ENCODE data around the gene TRIB2.

TRIB2 gene

GRCh38 chr2:12739721-12740254 is 23.1 kb downstream of the TRIB2 start:
- no peaks in the 10 kb centered on the region for H3K4me1 ChIP-seq (ENCODE audit: control insufficient read depth in 2 of 2, insufficient read depth in 2 of 2, low read length in 2 of 2)
- peaks cover 0 to 6% of the 10 kb centered on the region in 2 donors for H3K36me3 ChIP-seq (ENCODE audit: control insufficient read depth in 2 of 2, insufficient read depth in 2 of 2, low read length in 2 of 2)

DNA sequence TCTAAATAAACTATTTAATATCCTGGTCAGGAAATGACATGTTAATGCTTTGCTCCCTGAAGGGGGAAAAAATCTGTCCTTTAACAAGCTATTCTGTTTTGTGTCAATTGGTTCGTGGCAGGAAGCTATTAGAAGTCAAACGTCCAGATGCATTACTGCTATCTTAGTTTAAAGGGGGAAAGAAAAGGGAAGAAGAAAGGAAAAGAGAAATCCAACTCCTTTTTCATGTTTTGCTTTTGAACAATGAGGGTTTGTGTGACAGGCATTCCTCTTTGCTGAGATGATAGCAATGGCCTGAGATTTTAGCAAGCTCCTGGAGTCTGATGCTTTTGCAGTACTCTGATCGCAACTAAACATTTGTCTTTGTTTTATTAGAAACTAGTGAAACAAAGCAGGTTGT is 24.6 kb downstream of the TRIB2 start:
- Histone ChIP-seq H3K27me3 (ENCODE audit: control insufficient read depth in 2 of 2, insufficient read depth in 2 of 2, low read length in 2 of 2) (no peaks in the 10 kb centered on the region), H3K4me1 (ENCODE audit: control insufficient read depth in 2 of 2, insufficient read depth in 2 of 2, low read length in 2 of 2) (no peaks in the 10 kb centered on the region), H3K9ac (ENCODE audit: low read depth in 1 of 2, low read length in 2 of 2) (no peak overlapping the region), H3K27ac (ENCODE audit: low read depth in 2 of 2, low read length in 2 of 2) (no peak overlapping the region), H3K36me3 (ENCODE audit: control insufficient read depth in 2 of 2, insufficient read depth in 2 of 2, low read length in 2 of 2) (peaks cover 0 to 6% of the 10 kb centered on the region in 2 donors), H3K4me3 (ENCODE audit: low read length in 2 of 2) (no peak overlapping the region), H3K9me3 (ENCODE audit: control insufficient read depth in 2 of 2, low read length in 2 of 2) (no peaks in the 10 kb centered on the region)

More at GRCh38 chr2:12739721-12740254, 23.1 kb downstream of the TRIB2 start:
- Histone ChIP-seq H3K27ac (ENCODE audit: low read depth in 2 of 2, low read length in 2 of 2) (no peak overlapping the region), H3K27me3 (ENCODE audit: control insufficient read depth in 2 of 2, insufficient read depth in 2 of 2, low read length in 2 of 2) (no peaks in the 10 kb centered on the region), H3K9me3 (ENCODE audit: control insufficient read depth in 2 of 2, low read length in 2 of 2) (no peaks in the 10 kb centered on the region), H3K9ac (ENCODE audit: low read depth in 1 of 2, low read length in 2 of 2) (no peak overlapping the region), H3K4me3 (ENCODE audit: low read length in 2 of 2) (no peak overlapping the region)

DNA sequence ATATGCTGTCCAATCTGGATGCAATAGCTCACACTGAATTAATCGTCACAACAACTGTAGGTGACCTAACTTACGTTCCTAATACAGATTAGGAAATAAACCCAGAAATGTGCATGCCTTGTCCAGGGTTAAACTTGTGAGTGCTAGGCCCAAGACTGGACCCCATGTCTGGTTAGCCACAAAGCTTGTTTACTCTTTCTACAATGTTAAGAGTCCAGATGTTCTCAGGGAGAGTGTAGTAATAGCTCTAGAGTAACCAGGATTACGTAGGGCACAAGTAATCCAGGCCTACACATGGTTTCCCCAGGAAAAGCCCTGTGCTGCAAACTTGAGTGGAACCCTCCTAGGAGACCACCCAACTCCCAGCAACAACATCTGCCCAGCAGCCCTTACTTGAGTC is 26.2 kb downstream of the TRIB2 start:
- Histone ChIP-seq H3K36me3 (ENCODE audit: control insufficient read depth in 2 of 2, insufficient read depth in 2 of 2, low read length in 2 of 2) (peaks cover 0 to 6% of the 10 kb centered on the region in 2 donors), H3K9ac (ENCODE audit: low read depth in 1 of 2, low read length in 2 of 2) (no peak overlapping the region), H3K4me1 (ENCODE audit: control insufficient read depth in 2 of 2, insufficient read depth in 2 of 2, low read length in 2 of 2) (no peaks in the 10 kb centered on the region), H3K27me3 (ENCODE audit: control insufficient read depth in 2 of 2, insufficient read depth in 2 of 2, low read length in 2 of 2) (no peaks in the 10 kb centered on the region), H3K9me3 (ENCODE audit: control insufficient read depth in 2 of 2, low read length in 2 of 2) (no peaks in the 10 kb centered on the region), H3K27ac (ENCODE audit: low read depth in 2 of 2, low read length in 2 of 2) (no peak overlapping the region), H3K4me3 (ENCODE audit: low read length in 2 of 2) (no peak overlapping the region)

DNA sequence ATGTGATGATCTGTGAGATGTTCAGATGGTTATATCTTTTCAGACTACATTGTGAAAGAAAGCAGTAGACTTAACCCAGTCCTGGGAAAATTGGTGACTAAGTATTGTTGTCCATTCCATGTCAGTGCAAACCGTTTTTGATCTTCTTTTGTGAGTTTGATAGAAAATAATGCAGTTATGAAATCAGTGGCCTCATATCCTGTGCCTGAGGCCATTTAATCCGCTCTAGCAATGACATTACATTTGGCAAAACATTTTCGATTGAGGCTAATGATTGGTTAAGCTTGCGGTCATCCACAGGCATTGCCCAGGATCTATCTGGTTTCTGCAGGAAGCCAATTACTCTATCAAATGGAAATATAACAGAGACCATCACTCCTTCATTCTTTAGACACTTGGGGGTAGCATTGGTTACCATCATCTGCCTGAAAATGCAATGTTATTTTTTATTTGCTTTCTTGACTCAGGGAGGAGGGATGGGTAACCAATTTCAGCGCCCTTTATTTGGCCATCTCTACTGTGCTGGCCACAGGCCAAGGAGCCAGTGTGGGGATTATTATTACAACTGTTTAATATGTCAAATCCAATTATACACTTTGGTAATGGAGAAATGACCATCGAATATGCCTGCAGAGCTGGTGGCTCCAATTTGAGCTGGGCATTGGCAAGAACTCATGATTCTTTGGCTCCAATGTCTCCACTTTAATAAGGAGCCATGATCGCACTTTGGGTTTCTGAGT is 33.6 kb downstream of the TRIB2 start:
- no peaks in the 10 kb centered on the region for H3K27me3 ChIP-seq (ENCODE audit: control insufficient read depth in 2 of 2, insufficient read depth in 2 of 2, low read length in 2 of 2)
- H3K36me3 ChIP-seq (ENCODE audit: control insufficient read depth in 2 of 2, insufficient read depth in 2 of 2, low read length in 2 of 2): no peaks in the 10 kb centered on the region
- no peak overlapping the region for H3K27ac ChIP-seq (ENCODE audit: low read depth in 2 of 2, low read length in 2 of 2)
- H3K9me3 ChIP-seq (ENCODE audit: control insufficient read depth in 2 of 2, low read length in 2 of 2): no peaks in the 10 kb centered on the region
- H3K4me1 ChIP-seq (ENCODE audit: control insufficient read depth in 2 of 2, insufficient read depth in 2 of 2, low read length in 2 of 2): no peaks in the 10 kb centered on the region
- H3K9ac ChIP-seq (ENCODE audit: low read depth in 1 of 2, low read length in 2 of 2): no peak overlapping the region
- H3K4me3 ChIP-seq (ENCODE audit: low read length in 2 of 2): no peak overlapping the region

DNA sequence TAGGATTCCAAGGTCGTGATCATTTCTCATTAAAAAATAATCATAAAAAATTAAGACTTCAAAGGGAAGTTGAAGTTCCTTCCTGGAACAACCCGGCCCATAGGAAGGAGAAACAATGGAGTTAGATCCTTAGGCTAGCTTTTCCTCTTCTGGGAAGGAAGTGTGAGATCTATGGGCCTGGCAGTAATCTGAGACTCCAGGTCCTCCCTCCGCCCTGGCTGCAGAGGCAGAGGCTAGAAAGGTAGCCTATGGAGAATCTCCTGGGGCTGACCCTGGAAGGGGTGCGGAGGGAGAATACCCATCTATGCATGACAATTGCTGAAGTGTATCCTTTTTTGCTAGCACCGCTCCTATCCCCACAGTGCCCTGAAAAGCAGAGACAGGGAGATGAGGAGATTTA is 37.9 kb downstream of the TRIB2 start:
- H3K4me3 ChIP-seq (ENCODE audit: low read length in 2 of 2): no peak overlapping the region
- H3K4me1 ChIP-seq (ENCODE audit: control insufficient read depth in 2 of 2, insufficient read depth in 2 of 2, low read length in 2 of 2): no peaks in the 10 kb centered on the region
- H3K9ac ChIP-seq (ENCODE audit: low read depth in 1 of 2, low read length in 2 of 2): no peak overlapping the region
- no peaks in the 10 kb centered on the region for H3K9me3 ChIP-seq (ENCODE audit: control insufficient read depth in 2 of 2, low read length in 2 of 2)
- H3K27ac ChIP-seq (ENCODE audit: low read depth in 2 of 2, low read length in 2 of 2): no peak overlapping the region
- H3K27me3 ChIP-seq (ENCODE audit: control insufficient read depth in 2 of 2, insufficient read depth in 2 of 2, low read length in 2 of 2): no peaks in the 10 kb centered on the region
- no peaks in the 10 kb centered on the region for H3K36me3 ChIP-seq (ENCODE audit: control insufficient read depth in 2 of 2, insufficient read depth in 2 of 2, low read length in 2 of 2)

GRCh38 chr2:12755384-12755783 is 38.6 kb downstream of the TRIB2 start:
- no peak overlapping the region for H3K9ac ChIP-seq (ENCODE audit: low read depth in 1 of 2, low read length in 2 of 2)
- no peak overlapping the region for H3K4me3 ChIP-seq (ENCODE audit: low read length in 2 of 2)
- no peaks in the 10 kb centered on the region for H3K27me3 ChIP-seq (ENCODE audit: control insufficient read depth in 2 of 2, insufficient read depth in 2 of 2, low read length in 2 of 2)
- H3K27ac ChIP-seq (ENCODE audit: low read depth in 2 of 2, low read length in 2 of 2): no peak overlapping the region
- H3K9me3 ChIP-seq (ENCODE audit: control insufficient read depth in 2 of 2, low read length in 2 of 2): no peaks in the 10 kb centered on the region
- H3K36me3 ChIP-seq (ENCODE audit: control insufficient read depth in 2 of 2, insufficient read depth in 2 of 2, low read length in 2 of 2): no peaks in the 10 kb centered on the region
- no peaks in the 10 kb centered on the region for H3K4me1 ChIP-seq (ENCODE audit: control insufficient read depth in 2 of 2, insufficient read depth in 2 of 2, low read length in 2 of 2)

DNA sequence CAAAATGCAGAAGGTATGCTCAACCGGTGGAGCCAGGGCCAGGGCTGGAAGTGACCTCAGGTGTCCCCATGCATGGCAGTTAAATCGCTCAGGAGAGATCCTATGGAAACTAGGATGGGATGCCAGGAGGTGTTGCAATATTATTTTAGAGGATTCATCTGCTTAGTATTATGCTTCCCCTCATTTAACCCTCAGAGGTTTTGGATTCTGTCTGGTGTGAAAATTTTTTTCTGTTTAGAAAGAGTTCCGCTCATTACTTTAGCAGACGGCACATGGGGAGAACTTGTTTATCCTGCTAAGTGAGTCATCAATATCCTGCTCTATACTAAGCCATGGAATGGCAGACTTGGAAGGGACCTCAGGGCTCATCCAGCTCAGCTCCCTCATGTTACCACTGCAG is 42.5 kb downstream of the TRIB2 start:
- H3K9ac ChIP-seq (ENCODE audit: low read depth in 1 of 2, low read length in 2 of 2): no peak overlapping the region
- no peak overlapping the region for H3K27ac ChIP-seq (ENCODE audit: low read depth in 2 of 2, low read length in 2 of 2)
- no peak overlapping the region for H3K4me3 ChIP-seq (ENCODE audit: low read length in 2 of 2)
- no peaks in the 10 kb centered on the region for H3K4me1 ChIP-seq (ENCODE audit: control insufficient read depth in 2 of 2, insufficient read depth in 2 of 2, low read length in 2 of 2)
- H3K27me3 ChIP-seq (ENCODE audit: control insufficient read depth in 2 of 2, insufficient read depth in 2 of 2, low read length in 2 of 2): no peaks in the 10 kb centered on the region
- peaks cover 0 to under 1% of the 10 kb centered on the region in 2 donors for H3K9me3 ChIP-seq (ENCODE audit: control insufficient read depth in 2 of 2, low read length in 2 of 2)
- H3K36me3 ChIP-seq (ENCODE audit: control insufficient read depth in 2 of 2, insufficient read depth in 2 of 2, low read length in 2 of 2): no peaks in the 10 kb centered on the region

GRCh38 chr2:12761104-12761503 is 44.4 kb downstream of the TRIB2 start:
- Histone ChIP-seq H3K27me3 (ENCODE audit: control insufficient read depth in 2 of 2, insufficient read depth in 2 of 2, low read length in 2 of 2) (no peaks in the 10 kb centered on the region), H3K4me1 (ENCODE audit: control insufficient read depth in 2 of 2, insufficient read depth in 2 of 2, low read length in 2 of 2) (no peaks in the 10 kb centered on the region), H3K27ac (ENCODE audit: low read depth in 2 of 2, low read length in 2 of 2) (no peak overlapping the region), H3K4me3 (ENCODE audit: low read length in 2 of 2) (no peak overlapping the region), H3K9ac (ENCODE audit: low read depth in 1 of 2, low read length in 2 of 2) (no peak overlapping the region), H3K9me3 (ENCODE audit: control insufficient read depth in 2 of 2, low read length in 2 of 2) (peaks cover 0 to 3% of the 10 kb centered on the region in 2 donors), H3K36me3 (ENCODE audit: control insufficient read depth in 2 of 2, insufficient read depth in 2 of 2, low read length in 2 of 2) (no peaks in the 10 kb centered on the region)

DNA sequence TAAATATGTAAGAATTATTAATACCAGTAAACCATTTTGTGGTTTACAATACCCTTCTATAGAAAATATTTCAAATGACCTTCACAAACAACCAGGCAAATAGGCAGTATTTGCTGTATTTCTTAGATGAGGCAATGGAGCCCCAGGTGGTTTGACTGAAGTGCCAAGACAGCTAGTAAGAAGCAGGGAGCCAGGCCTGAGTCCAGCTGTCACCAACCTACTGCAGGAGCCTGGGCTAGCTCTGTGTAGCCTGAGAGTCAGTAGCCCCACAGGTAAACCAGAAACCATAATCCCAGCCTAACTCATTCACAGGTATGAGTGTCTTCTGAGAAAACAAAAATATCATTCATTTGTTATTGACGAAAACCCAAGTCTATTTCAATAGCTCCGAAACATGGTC is 45.6 kb downstream of the TRIB2 start:
- no peaks in the 10 kb centered on the region for H3K4me1 ChIP-seq (ENCODE audit: control insufficient read depth in 2 of 2, insufficient read depth in 2 of 2, low read length in 2 of 2)

GRCh38 chr2:12762976-12763375 is 46.2 kb downstream of the TRIB2 start:
- no peaks in the 10 kb centered on the region for H3K4me1 ChIP-seq (ENCODE audit: control insufficient read depth in 2 of 2, insufficient read depth in 2 of 2, low read length in 2 of 2)
- no peaks in the 10 kb centered on the region for H3K36me3 ChIP-seq (ENCODE audit: control insufficient read depth in 2 of 2, insufficient read depth in 2 of 2, low read length in 2 of 2)
- H3K27ac ChIP-seq (ENCODE audit: low read depth in 2 of 2, low read length in 2 of 2): no peak overlapping the region
- no peak overlapping the region for H3K4me3 ChIP-seq (ENCODE audit: low read length in 2 of 2)
- no peaks in the 10 kb centered on the region for H3K27me3 ChIP-seq (ENCODE audit: control insufficient read depth in 2 of 2, insufficient read depth in 2 of 2, low read length in 2 of 2)
- H3K9ac ChIP-seq (ENCODE audit: low read depth in 1 of 2, low read length in 2 of 2): no peak overlapping the region
- peaks cover 0 to 3% of the 10 kb centered on the region in 2 donors for H3K9me3 ChIP-seq (ENCODE audit: control insufficient read depth in 2 of 2, low read length in 2 of 2)

More for the DNA sequence above, 45.6 kb downstream of the TRIB2 start:
- Histone ChIP-seq H3K27ac (ENCODE audit: low read depth in 2 of 2, low read length in 2 of 2) (no peak overlapping the region), H3K9ac (ENCODE audit: low read depth in 1 of 2, low read length in 2 of 2) (no peak overlapping the region), H3K36me3 (ENCODE audit: control insufficient read depth in 2 of 2, insufficient read depth in 2 of 2, low read length in 2 of 2) (no peaks in the 10 kb centered on the region), H3K9me3 (ENCODE audit: control insufficient read depth in 2 of 2, low read length in 2 of 2) (peaks cover 0 to 3% of the 10 kb centered on the region in 2 donors), H3K4me3 (ENCODE audit: low read length in 2 of 2) (no peak overlapping the region), H3K27me3 (ENCODE audit: control insufficient read depth in 2 of 2, insufficient read depth in 2 of 2, low read length in 2 of 2) (no peaks in the 10 kb centered on the region)

Measured in mucosa of rectum (tissue), 2 donors.